Measurements from ENCODE around the gene THY1. TPM values are rescaled to one million over a fixed set of nuclear protein-coding genes. Genes with fewer than 3 reads are reported as not detected.

Gene THY1
- total RNA-seq, 2 experiments from 2014 or later = not detected

GRCh38 chr11:119371778-119372182 lies 51.2 kb downstream of the THY1 start:
- H2AFZ ChIP-seq (ENCODE audit: low read length) = no peak overlapping the region
- BruUV-seq (replicated peaks) = no TSS peak
- H3K9me3 ChIP-seq (ENCODE audit: low read length) = no peaks in the 10 kb centered on the region
- no peak overlapping the region for H3K27ac ChIP-seq (ENCODE audit: low read depth, low read length, poor library complexity, severe bottlenecking)
- TF ChIP-seq EZH2phosphoT487 (IDR thresholded peaks at IDR 0.05; ENCODE audit: borderline replicate concordance, low read depth, low read length) (no peak), CTCF (conservative IDR thresholded peaks at IDR 0.05; ENCODE audit: low read length) (peak; percentile 71)
- 0 out of 2 replicates have a peak overlapping the region, but pooled peaks have one; percentile 8 for H3K4me2 ChIP-seq (ENCODE audit: low read length)
- no peaks in the 10 kb centered on the region for H3K79me2 ChIP-seq (ENCODE audit: insufficient read depth, low read depth, low read length)
- POLR2A ChIA-PET = interaction anchor here (0.6 to 1.5 kb wide), 2 partner anchors 33 to 181 kb away, joined by 3 read pairs; no protein-coding TSS in a partner anchor
- CTCF ChIA-PET (ENCODE audit: unreplicated experiment) = interaction anchor here (0.7 kb wide), 1 partner anchor 38 kb away, joined by 3 read pairs; no protein-coding TSS in a partner anchor
- DNase-seq (ENCODE audit: low spot score) = peak; percentile 54
- no peaks in the 10 kb centered on the region for H3K9me2 ChIP-seq (ENCODE audit: insufficient read depth, low read length)
- H3K4me3 ChIP-seq (ENCODE audit: low read depth, low read length, poor library complexity, severe bottlenecking) = no peak overlapping the region
- H4K20me1 ChIP-seq (ENCODE audit: insufficient read depth, low read length) = no peaks in the 10 kb centered on the region
- no peaks in the 10 kb centered on the region for H3K36me3 ChIP-seq (ENCODE audit: insufficient read depth, low read length)
- peaks cover 78% of the 10 kb centered on the region for H3K4me1 ChIP-seq (ENCODE audit: insufficient read depth, low read length, poor library complexity, severe bottlenecking)
- intact Hi-C loops (cut with micrococcal nuclease; ENCODE audit: unreplicated experiment) = loop anchor here (5.0 kb wide), 1 partner anchor 49 kb away; no protein-coding TSS in a partner anchor

GRCh38 chr11:119371067-119371601 lies 51.8 kb downstream of the THY1 start:
- POLR2A ChIA-PET = interaction anchor here (0.5 to 1.5 kb wide), 3 partner anchors 10 to 180 kb away, joined by 3 to 5 read pairs (median 3); no protein-coding TSS in a partner anchor
- no TSS peak for BruUV-seq (replicated peaks)

More at GRCh38 chr11:119371067-119371601, 51.8 kb downstream of the THY1 start:
- Histone ChIP-seq H4K20me1 (ENCODE audit: insufficient read depth, low read length) (no peaks in the 10 kb centered on the region), H3K9me3 (ENCODE audit: low read length) (no peaks in the 10 kb centered on the region), H2AFZ (ENCODE audit: low read length) (no peak overlapping the region), H3K27ac (ENCODE audit: low read depth, low read length, poor library complexity, severe bottlenecking) (peak overlapping the region; percentile 13), H3K4me3 (ENCODE audit: low read depth, low read length, poor library complexity, severe bottlenecking) (no peak overlapping the region), H3K4me1 (ENCODE audit: insufficient read depth, low read length, poor library complexity, severe bottlenecking) (peaks cover 79% of the 10 kb centered on the region), H3K4me2 (ENCODE audit: low read length) (peak overlapping the region; percentile 64), H3K36me3 (ENCODE audit: insufficient read depth, low read length) (no peaks in the 10 kb centered on the region), H3K9me2 (ENCODE audit: insufficient read depth, low read length) (no peaks in the 10 kb centered on the region), H3K79me2 (ENCODE audit: insufficient read depth, low read depth, low read length) (no peaks in the 10 kb centered on the region)
- TF ChIP-seq CTCF (conservative IDR thresholded peaks at IDR 0.05; ENCODE audit: low read length) (no peak), EZH2phosphoT487 (IDR thresholded peaks at IDR 0.05; ENCODE audit: borderline replicate concordance, low read depth, low read length) (no peak)
- no peak for DNase-seq (ENCODE audit: low spot score)
- CTCF ChIA-PET (ENCODE audit: unreplicated experiment) = interaction anchor here (0.7 to 1.5 kb wide), 3 partner anchors 9 to 37 kb away, joined by 3 to 7 read pairs (median 4); no protein-coding TSS in a partner anchor
- intact Hi-C loops (cut with micrococcal nuclease; ENCODE audit: unreplicated experiment) = loop anchor here (5.0 kb wide), 1 partner anchor 49 kb away; no protein-coding TSS in a partner anchor

Data from OCI-LY7 (cell line).